Osteocyte (in vitro differentiated cells): Measurements from ENCODE around the gene SPTB. TPM values are rescaled to one million over a fixed set of nuclear protein-coding genes. Genes with fewer than 3 reads are reported as not detected.

Experiments
- DNase-seq: peaks from one replicate; pipeline ENCODE4 v3.0.0; 2021; ENCODE audit warnings: mixed read lengths; ENCODE audit not compliant: unreplicated experiment; ENCODE audit errors: extremely low spot score
- H3K27ac Mint-ChIP-seq: one replicate; pipeline ENCODE4 v1.8.0; 2021; ENCODE audit warnings: mild to moderate bottlenecking, mixed read lengths; ENCODE audit not compliant: unreplicated experiment
- H3K27me3 Mint-ChIP-seq: one replicate; pipeline ENCODE4 v1.8.0; 2021; ENCODE audit warnings: mixed read lengths; ENCODE audit not compliant: unreplicated experiment
- H3K36me3 Mint-ChIP-seq: one replicate; pipeline ENCODE4 v1.8.0; 2021; ENCODE audit warnings: mixed read lengths; ENCODE audit not compliant: unreplicated experiment
- H3K4me1 Mint-ChIP-seq: one replicate; pipeline ENCODE4 v1.8.0; 2021; ENCODE audit warnings: mixed read lengths; ENCODE audit not compliant: unreplicated experiment
- H3K4me3 Mint-ChIP-seq: one replicate; pipeline ENCODE4 v1.8.0; 2021; ENCODE audit warnings: mild to moderate bottlenecking, moderate library complexity, mixed read lengths; ENCODE audit not compliant: unreplicated experiment
- H3K9me3 Mint-ChIP-seq: one replicate; pipeline ENCODE4 v1.8.0; 2021; ENCODE audit warnings: mixed read lengths; ENCODE audit not compliant: unreplicated experiment
- total RNA-seq: library from RNA; stranded (reverse); gene quantifications from 2 replicates; pipeline ENCODE4 v1.2.1, GENCODE V29; 2021
- TF ChIP-seq, protein P1 (sequence below): fragments of 200-600 bp; sonication (generic); IDR thresholded peaks from 2 replicates; pipeline ENCODE4 v1.5.0; 2021; ENCODE audit warnings: antibody characterized with exemption, mild to moderate bottlenecking, moderate library complexity

Gene SPTB
- total RNA-seq, 1 donor from 2014 or later: 0.35 TPM

GRCh38 chr14:64796369-64796768, 83.3 kb downstream of the SPTB start:
- no peak for DNase-seq
- H3K9me3 Mint-ChIP-seq: no peaks in the 10 kb centered on the region
- H3K4me1 Mint-ChIP-seq: no peaks in the 10 kb centered on the region
- H3K27me3 Mint-ChIP-seq: no peaks in the 10 kb centered on the region
- H3K27ac Mint-ChIP-seq: no peak overlapping the region
- no peak overlapping the region for H3K4me3 Mint-ChIP-seq
- H3K36me3 Mint-ChIP-seq: no peaks in the 10 kb centered on the region
- TF ChIP-seq, protein P1, sequence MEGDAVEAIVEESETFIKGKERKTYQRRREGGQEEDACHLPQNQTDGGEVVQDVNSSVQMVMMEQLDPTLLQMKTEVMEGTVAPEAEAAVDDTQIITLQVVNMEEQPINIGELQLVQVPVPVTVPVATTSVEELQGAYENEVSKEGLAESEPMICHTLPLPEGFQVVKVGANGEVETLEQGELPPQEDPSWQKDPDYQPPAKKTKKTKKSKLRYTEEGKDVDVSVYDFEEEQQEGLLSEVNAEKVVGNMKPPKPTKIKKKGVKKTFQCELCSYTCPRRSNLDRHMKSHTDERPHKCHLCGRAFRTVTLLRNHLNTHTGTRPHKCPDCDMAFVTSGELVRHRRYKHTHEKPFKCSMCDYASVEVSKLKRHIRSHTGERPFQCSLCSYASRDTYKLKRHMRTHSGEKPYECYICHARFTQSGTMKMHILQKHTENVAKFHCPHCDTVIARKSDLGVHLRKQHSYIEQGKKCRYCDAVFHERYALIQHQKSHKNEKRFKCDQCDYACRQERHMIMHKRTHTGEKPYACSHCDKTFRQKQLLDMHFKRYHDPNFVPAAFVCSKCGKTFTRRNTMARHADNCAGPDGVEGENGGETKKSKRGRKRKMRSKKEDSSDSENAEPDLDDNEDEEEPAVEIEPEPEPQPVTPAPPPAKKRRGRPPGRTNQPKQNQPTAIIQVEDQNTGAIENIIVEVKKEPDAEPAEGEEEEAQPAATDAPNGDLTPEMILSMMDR: no peak

- TF ChIP-seq, protein P1: no peak
- H3K4me1 Mint-ChIP-seq: no peaks in the 10 kb centered on the region
- H3K36me3 Mint-ChIP-seq: no peaks in the 10 kb centered on the region
- DNase-seq: no peak
- no peaks in the 10 kb centered on the region for H3K9me3 Mint-ChIP-seq
- H3K27ac Mint-ChIP-seq: no peak overlapping the region
- no peaks in the 10 kb centered on the region for H3K27me3 Mint-ChIP-seq
- no peak overlapping the region for H3K4me3 Mint-ChIP-seq
Observed at GRCh38 chr14:64795921-64796320, 83.8 kb downstream of the SPTB start.

DNA sequence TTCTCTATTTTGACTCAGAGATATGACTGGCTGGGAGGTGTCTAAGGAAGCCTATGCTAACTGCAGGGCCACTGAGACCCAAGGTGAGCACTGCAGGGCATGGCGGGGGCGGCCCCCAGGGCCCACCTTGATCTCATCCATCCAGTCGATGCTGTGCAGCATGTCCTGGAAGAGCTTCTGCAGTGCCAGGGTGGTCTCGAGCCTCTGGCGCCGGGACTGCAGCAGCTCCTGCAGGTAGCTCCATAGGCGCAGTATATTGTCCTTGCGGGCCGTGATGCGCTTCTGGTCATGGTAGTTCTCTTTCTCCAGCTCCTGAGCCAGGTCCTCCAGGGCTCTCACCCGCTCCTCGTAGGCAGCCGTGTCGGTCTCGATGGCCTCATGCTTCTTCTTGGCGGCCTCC, 84.5 kb downstream of the SPTB start:
- Mint-ChIP-seq H3K4me3 (no peak overlapping the region), H3K9me3 (no peaks in the 10 kb centered on the region), H3K27me3 (no peaks in the 10 kb centered on the region), H3K36me3 (no peaks in the 10 kb centered on the region), H3K4me1 (no peaks in the 10 kb centered on the region), H3K27ac (no peak overlapping the region)
- DNase-seq: no peak
- TF ChIP-seq, protein P1: no peak

GRCh38 chr14:64792871-64793560, 86.7 kb downstream of the SPTB start:
- TF ChIP-seq, protein P1: no peak
- Mint-ChIP-seq H3K4me1 (peaks cover 3% of the 10 kb centered on the region), H3K9me3 (no peaks in the 10 kb centered on the region), H3K36me3 (no peaks in the 10 kb centered on the region), H3K4me3 (no peak overlapping the region), H3K27me3 (no peaks in the 10 kb centered on the region), H3K27ac (no peak overlapping the region)
- DNase-seq: no peak

DNA sequence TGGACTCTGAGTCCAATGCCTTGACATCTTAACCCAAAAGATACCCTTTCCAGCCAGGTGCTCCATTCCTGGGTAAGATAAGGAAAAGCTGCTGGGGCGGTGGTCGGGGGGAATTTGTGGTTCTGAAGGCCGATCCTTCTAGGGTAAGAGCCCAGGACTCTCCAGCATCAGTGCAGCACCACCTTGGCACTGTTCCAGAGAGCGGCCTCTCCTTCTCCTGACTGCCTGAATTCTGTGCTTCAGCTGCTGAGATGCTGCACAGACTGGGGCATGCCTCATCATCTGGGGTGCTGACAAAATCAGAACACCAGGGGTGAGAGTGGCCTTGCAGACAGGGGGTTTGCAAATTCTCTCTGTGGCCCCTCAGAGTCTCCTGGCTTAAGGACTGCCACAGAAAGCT, 87.5 kb downstream of the SPTB start:
- no peaks in the 10 kb centered on the region for H3K27me3 Mint-ChIP-seq
- no peaks in the 10 kb centered on the region for H3K36me3 Mint-ChIP-seq
- TF ChIP-seq, protein P1: no peak
- H3K4me1 Mint-ChIP-seq: peaks cover 3% of the 10 kb centered on the region
- DNase-seq: no peak
- H3K27ac Mint-ChIP-seq: no peak overlapping the region
- H3K9me3 Mint-ChIP-seq: no peaks in the 10 kb centered on the region
- no peak overlapping the region for H3K4me3 Mint-ChIP-seq
